H9 (cell line): ENCODE measurements around the gene KLLN. TPM values are rescaled to one million over a fixed set of nuclear protein-coding genes. Genes with fewer than 3 reads are reported as not detected.
"Not testable (repeated sequence)": the region's sequence is repeated elsewhere in the genome, so short reads cannot be mapped to it uniquely, and the experiment has no call there.

Experiments used
- DNase-seq: peaks from one replicate; pipeline ENCODE4 v3.0.0-alpha.2; 2017
- H2AFZ ChIP-seq: one replicate; pipeline ENCODE4 v1.6.1; 2013; ENCODE audit warnings: mild to moderate bottlenecking, low read length, control low read depth, moderate library complexity
- H2AK5ac ChIP-seq: 2 replicates; pipeline ENCODE4 v1.6.1; 2013; ENCODE audit warnings: low read length, control low read depth, mixed read lengths; ENCODE audit not compliant: insufficient read length
- H2BK120ac ChIP-seq: one replicate; pipeline ENCODE4 v1.6.1; 2013; ENCODE audit warnings: low read depth, mild to moderate bottlenecking, low read length, control low read depth, inconsistent platforms; ENCODE audit not compliant: poor library complexity, severe bottlenecking
- H2BK12ac ChIP-seq: 2 replicates; pipeline ENCODE4 v1.6.1; 2013; ENCODE audit warnings: low read length, control low read depth, mixed read lengths, low read depth; ENCODE audit not compliant: insufficient read length
- H2BK15ac ChIP-seq: 2 replicates; pipeline ENCODE4 v1.6.1; 2013; ENCODE audit warnings: low read depth, low read length, control low read depth
- H2BK20ac ChIP-seq: one replicate; pipeline ENCODE4 v1.6.1; 2013; ENCODE audit warnings: low read depth, mild to moderate bottlenecking, low read length, control low read depth, inconsistent platforms; ENCODE audit not compliant: poor library complexity, severe bottlenecking
- H2BK5ac ChIP-seq: 2 replicates; pipeline ENCODE4 v1.6.1; 2013; ENCODE audit warnings: low read length, control low read depth, mixed read lengths; ENCODE audit not compliant: insufficient read length
- H3K14ac ChIP-seq: 2 replicates; pipeline ENCODE4 v1.6.1; 2013; ENCODE audit warnings: low read length, control low read depth; ENCODE audit not compliant: insufficient read depth
- H3K18ac ChIP-seq: 2 replicates; pipeline ENCODE4 v1.6.1; 2013; ENCODE audit warnings: low read depth, mild to moderate bottlenecking, mixed read lengths, low read length, control low read depth; ENCODE audit not compliant: insufficient read length
- H3K23ac ChIP-seq: 2 replicates; pipeline ENCODE4 v1.6.1; 2013; ENCODE audit warnings: low read length, control low read depth, mixed read lengths, low read depth; ENCODE audit not compliant: insufficient read length
- H3K23me2 ChIP-seq: 2 replicates; pipeline ENCODE4 v1.6.1; 2013; ENCODE audit warnings: low read depth, mild to moderate bottlenecking, mixed read lengths, low read length, control low read depth; ENCODE audit not compliant: insufficient read length, poor library complexity, severe bottlenecking
- H3K27ac ChIP-seq: 2 replicates; pipeline ENCODE4 v1.5.1; 2013; ENCODE audit warnings: low read length, control low read depth, mixed read lengths, low read depth; ENCODE audit not compliant: insufficient read length
- H3K27me3 ChIP-seq: 2 replicates; pipeline ENCODE4 v1.6.1; 2013; ENCODE audit warnings: low read length, control low read depth, inconsistent platforms; ENCODE audit not compliant: insufficient read depth
- H3K4ac ChIP-seq: 2 replicates; pipeline ENCODE4 v1.6.1; 2013; ENCODE audit warnings: low read depth, mild to moderate bottlenecking, control low read depth, inconsistent platforms, low read length, moderate library complexity
- H3K4me1 ChIP-seq: 2 replicates; pipeline ENCODE4 v1.6.1; 2013; ENCODE audit warnings: low read length, control low read depth, inconsistent platforms; ENCODE audit not compliant: insufficient read depth
- H3K4me2 ChIP-seq: 2 replicates; pipeline ENCODE4 v1.6.1; 2013; ENCODE audit warnings: low read length, control low read depth, mixed read lengths; ENCODE audit not compliant: insufficient read length, insufficient read depth
- H3K56ac ChIP-seq: 2 replicates; pipeline ENCODE4 v1.6.1; 2013; ENCODE audit warnings: low read depth, mild to moderate bottlenecking, mixed read lengths, low read length, control low read depth; ENCODE audit not compliant: insufficient read length
- H3K79me1 ChIP-seq: 2 replicates; pipeline ENCODE4 v1.6.1; 2013; ENCODE audit warnings: low read depth, mild to moderate bottlenecking, moderate library complexity, low read length, control low read depth, inconsistent platforms; ENCODE audit not compliant: insufficient read depth, poor library complexity, severe bottlenecking
- H3K79me2 ChIP-seq: 2 replicates; pipeline ENCODE4 v1.6.1; 2013; ENCODE audit warnings: low read length, control low read depth, inconsistent platforms; ENCODE audit not compliant: insufficient read depth
- H3K9ac ChIP-seq: 2 replicates; pipeline ENCODE4 v1.6.1; 2013; ENCODE audit warnings: low read length, control low read depth, mixed read lengths; ENCODE audit not compliant: insufficient read length; ENCODE audit errors: extremely low read depth
- H3K9me3 ChIP-seq: one replicate; pipeline ENCODE4 v1.6.1; 2013; ENCODE audit warnings: low read depth, low read length, inconsistent platforms; ENCODE audit not compliant: control insufficient read depth
- H3T11ph ChIP-seq: one replicate; pipeline ENCODE4 v1.6.1; 2013; ENCODE audit warnings: mild to moderate bottlenecking, low read length, control low read depth, inconsistent platforms
- H4K20me1 ChIP-seq: one replicate; pipeline ENCODE4 v1.6.1; 2013; ENCODE audit not compliant: control insufficient read depth, insufficient read length, insufficient read depth
- H4K5ac ChIP-seq: 2 replicates; pipeline ENCODE4 v1.6.1; 2013; ENCODE audit warnings: low read depth, mild to moderate bottlenecking, mixed read lengths, low read length, control low read depth; ENCODE audit not compliant: insufficient read length
- H4K8ac ChIP-seq: replicated peaks from 2 replicates; pipeline ENCODE4 v1.6.1; 2013; ENCODE audit warnings: low read length, control low read depth, mixed read lengths, low read depth; ENCODE audit not compliant: insufficient read length
- H4K91ac ChIP-seq: 2 replicates; pipeline ENCODE4 v1.6.1; 2013; ENCODE audit warnings: low read depth, mild to moderate bottlenecking, moderate library complexity, mixed read lengths, low read length, control low read depth; ENCODE audit not compliant: insufficient read length
- H3K27ac Mint-ChIP-seq, 3 experiments: 2 replicates in 2 of 3; 3 replicates in 1 of 3; pipeline ENCODE4 v1.8.0; 2020 to 2021; ENCODE audit warnings: mixed read lengths in 3 of 3, mild to moderate bottlenecking in 1 of 3, moderate library complexity in 1 of 3
- H3K27me3 Mint-ChIP-seq: 2 replicates; pipeline ENCODE4 v1.8.0; 2021; ENCODE audit warnings: low read depth, mild to moderate bottlenecking, moderate library complexity, mixed read lengths
- H3K36me3 Mint-ChIP-seq, 3 experiments: 2 replicates in 2 of 3; 3 replicates in 1 of 3; pipeline ENCODE4 v1.8.0; 2020 to 2021; ENCODE audit warnings: low read depth in 3 of 3, mixed read lengths in 3 of 3; ENCODE audit not compliant: insufficient read depth in 1 of 3
- H3K4me1 Mint-ChIP-seq, 2 experiments: 2 replicates each; pipeline ENCODE4 v1.8.0; 2020; ENCODE audit warnings: mixed read lengths in 2 of 2
- H3K4me3 Mint-ChIP-seq, 2 experiments: 2 replicates in 1 of 2; 3 replicates in 1 of 2; pipeline ENCODE4 v1.8.0; 2020 to 2021; ENCODE audit warnings: mild to moderate bottlenecking in 2 of 2, mixed read lengths in 2 of 2, moderate library complexity in 1 of 2
- H3K9me3 Mint-ChIP-seq, 2 experiments: 2 replicates in 1 of 2; 3 replicates in 1 of 2; pipeline ENCODE4 v1.8.0; 2020; ENCODE audit warnings: mild to moderate bottlenecking in 2 of 2, mixed read lengths in 2 of 2, moderate library complexity in 1 of 2
- CTCF ChIP-seq: fragments of 200-600 bp; sonication (generic); conservative IDR thresholded peaks from 3 replicates; pipeline ENCODE4 v1.8.0; 2021; ENCODE audit warnings: antibody characterized with exemption, mild to moderate bottlenecking
- WGBS: extraction: QIAGEN DNeasy Blood & Tissue Kit; methylation state at CpG from one replicate; pipeline ENCODE4 v1.1.7; 2013; ENCODE audit warnings: missing lambda C conversion rate, low lambda C conversion rate, mixed read lengths; ENCODE audit not compliant: insufficient read length; ENCODE audit errors: extremely low coverage; 5-methylcytosine and 5-hydroxymethylcytosine counted together
- long read RNA-seq: library from polyadenylated mRNA; unstranded; transcript quantifications from one replicate; pipeline ENCODE4 v2.0.0, GENCODE V29; 2020
- total RNA-seq: library from RNA; stranded (reverse); gene quantifications from 2 replicates; pipeline ENCODE4 v1.2.1, GENCODE V29; 2021

KLLN gene
- total RNA-seq = 0.61 and 0.79 TPM in 2 replicates
- long read RNA-seq, full-length matches to known transcripts = 1 of 1 reads
- long read RNA-seq, partial matches to known transcripts = 0 of 1 reads
- long read RNA-seq, other reads (novel, unspliced or antisense) = 0 of 1 reads

GRCh38 chr10:87863053-87863943, at the start of gene KLLN, which contains the start of gene PTEN:
KLLN (minus strand) TSS chr10:87863533; CDS start chr10:87862487, 1,046 bp downstream.
PTEN (plus strand) TSS chr10:87863625; CDS start chr10:87864470, 845 bp downstream.
- H3K4me3 Mint-ChIP-seq = peak within 1 kb of the TSS; percentile 97 to 99
- peaks cover 35% of the 10 kb centered on the region in 2 experiments for H3K4me1 Mint-ChIP-seq
- H3K9ac ChIP-seq = peak within 1 kb of the TSS; percentile 88
- no peak within 1 kb of the TSS for H2AK5ac ChIP-seq
- no peak within 1 kb of the TSS for H2BK5ac ChIP-seq
- H3K27me3 Mint-ChIP-seq = peaks cover 8% of the 10 kb centered on the region; the same call in 1 of the 2 replicates
- H4K8ac ChIP-seq = no peak within 1 kb of the TSS
- H3K27ac Mint-ChIP-seq = peak within 1 kb of the TSS; percentile 97 to 99 (median 99)
- no peaks in the 10 kb centered on the region for H3K27me3 ChIP-seq
- no peak within 1 kb of the TSS for H2BK20ac ChIP-seq
- no peak within 1 kb of the TSS for H2AFZ ChIP-seq
- no peak within 1 kb of the TSS for H4K91ac ChIP-seq
- no peak within 1 kb of the TSS for H2BK120ac ChIP-seq
- H3K4ac ChIP-seq = no peak within 1 kb of the TSS; the same call in 1 of the 2 replicates
- no peak for TF ChIP-seq CTCF
- peak within 1 kb of the TSS; percentile 64 for H3K14ac ChIP-seq
- peak within 1 kb of the TSS; percentile 96 for H3K4me2 ChIP-seq
- H3K23ac ChIP-seq = no peak within 1 kb of the TSS
- H3K9me3 Mint-ChIP-seq = no peaks in the 10 kb centered on the region; a peak in 1 of 5 replicates
- H3K27ac ChIP-seq = peak within 1 kb of the TSS; percentile 49
- peaks cover 17% of the 10 kb centered on the region for H3K23me2 ChIP-seq
- no peaks in the 10 kb centered on the region for H3K9me3 ChIP-seq
- no peaks in the 10 kb centered on the region for H3K79me1 ChIP-seq
- peaks cover 24% of the 10 kb centered on the region; the same call in 1 of the 2 replicates for H3K79me2 ChIP-seq
- no peak within 1 kb of the TSS for H3T11ph ChIP-seq
- peak; percentile 89 for DNase-seq
- H4K5ac ChIP-seq = peak within 1 kb of the TSS; percentile 34
- no peaks in the 10 kb centered on the region for H4K20me1 ChIP-seq
- no peaks in the 10 kb centered on the region for H3K4me1 ChIP-seq
- H3K56ac ChIP-seq = peak within 1 kb of the TSS; percentile 1
- no CpG with 5 or more reads among the region's 89 CpGs for WGBS
- H2BK15ac ChIP-seq = no peak within 1 kb of the TSS
- H3K18ac ChIP-seq = peak within 1 kb of the TSS; percentile 49
- H3K36me3 Mint-ChIP-seq = peaks cover 0 to 5% (median 0%) of the 10 kb centered on the region in 3 experiments; a peak in 4 of 7 replicates
- H2BK12ac ChIP-seq = no peak within 1 kb of the TSS

DNA sequence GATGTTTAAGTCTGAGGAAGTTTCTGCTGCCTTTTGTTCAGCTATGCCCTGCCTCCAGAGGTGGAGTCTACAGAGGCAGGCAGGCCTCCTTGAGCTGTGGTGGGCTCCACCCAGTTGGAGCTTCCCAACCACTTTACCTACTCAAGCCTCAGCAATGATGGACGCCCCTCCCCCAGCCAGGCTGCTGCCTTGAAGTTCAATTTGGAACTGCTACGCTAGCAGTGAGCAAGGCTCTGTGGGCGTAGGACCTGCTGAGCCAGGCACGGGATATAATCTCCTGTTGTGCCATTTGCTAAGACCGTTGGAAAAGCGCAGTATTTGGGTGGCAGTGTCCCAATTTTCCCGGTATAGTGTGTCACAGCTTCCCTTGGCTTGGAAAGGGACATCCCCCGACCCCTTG, 40.1 kb upstream of the KLLN start:
- H3K36me3 Mint-ChIP-seq = peaks cover 56 to 75% (median 67%) of the 10 kb centered on the region in 3 experiments

More for the DNA sequence above, 40.1 kb upstream of the KLLN start:
- WGBS = no CpG with 5 or more reads among the region's 8 CpGs
- H3K9me3 Mint-ChIP-seq = peaks cover 38 to 48% of the 10 kb centered on the region in 2 experiments
- H2AK5ac ChIP-seq, H2BK120ac ChIP-seq, H3T11ph ChIP-seq, H3K4me1 Mint-ChIP-seq, H3K4me1 ChIP-seq, H3K4me2 ChIP-seq, H2BK20ac ChIP-seq, H4K91ac ChIP-seq, H3K56ac ChIP-seq, H3K27me3 ChIP-seq, H2AFZ ChIP-seq, H3K27ac ChIP-seq, DNase-seq, H3K9me3 ChIP-seq, H2BK15ac ChIP-seq, H3K79me1 ChIP-seq, H3K4me3 Mint-ChIP-seq, H3K18ac ChIP-seq, H3K27ac Mint-ChIP-seq, H3K4ac ChIP-seq, H2BK5ac ChIP-seq, H3K79me2 ChIP-seq, H4K8ac ChIP-seq, H3K9ac ChIP-seq, H3K23me2 ChIP-seq, H3K14ac ChIP-seq, H4K20me1 ChIP-seq, H4K5ac ChIP-seq, H3K27me3 Mint-ChIP-seq, H2BK12ac ChIP-seq, H3K23ac ChIP-seq: not testable (repeated sequence)
